PC-9 (cell line): ENCODE measurements around the gene ITGBL1. TPM values are rescaled to one million over a fixed set of nuclear protein-coding genes. Genes with fewer than 3 reads are reported as not detected.

ENCODE experiments used
- BruUV-seq: library from RNA; stranded (reverse); fragments of 400-500 nt; replicated peaks from 2 replicates; lab custom pipeline; 2021; lab: Mats Ljungman, UMichigan
- CTCF ChIA-PET: fragments of 300-600 bp; sonication (Branson Sonifier 250); formaldehyde crosslinking; loops from one replicate; lab custom pipeline; 2022; ENCODE audit warnings: antibody characterized with exemption; lab: Charles Lee
- POLR2A ChIA-PET: fragments of 300-600 bp; sonication (Branson Sonifier 250); formaldehyde crosslinking; loops from one replicate; lab custom pipeline; 2022; ENCODE audit warnings: antibody characterized with exemption; ENCODE audit not compliant: unreplicated experiment; lab: Charles Lee
- DNase-seq, 2 experiments: peaks; one replicate each; pipeline versions ENCODE4 v3.0.0 to v3.0.0-alpha.2; 2015 to 2022; ENCODE audit warnings: mixed read lengths in 1 of 2
- H2AFZ ChIP-seq: fragments of 200-600 bp; sonication (generic); 2 replicates; pipeline ENCODE4 v1.8.1; 2017; ENCODE audit warnings: antibody characterized with exemption
- H3F3A ChIP-seq: fragments of 200-600 bp; sonication (generic); 2 replicates; pipeline ENCODE4 v1.8.1; 2017; ENCODE audit warnings: antibody characterized with exemption, mild to moderate bottlenecking, low read depth; ENCODE audit not compliant: insufficient read depth
- H3K27ac ChIP-seq: fragments of 200-600 bp; sonication (generic); 2 replicates; pipeline ENCODE4 v1.6.1; 2016; ENCODE audit warnings: mixed run types
- H3K27me3 ChIP-seq: fragments of 200-600 bp; sonication (generic); 2 replicates; pipeline ENCODE4 v1.6.1; 2016; ENCODE audit warnings: low read depth, mixed run types; ENCODE audit not compliant: insufficient read depth
- H3K36me3 ChIP-seq: fragments of 200-600 bp; sonication (generic); 2 replicates; pipeline ENCODE4 v1.6.1; 2016; ENCODE audit warnings: low read depth, mixed run types
- H3K4me1 ChIP-seq: fragments of 200-600 bp; sonication (generic); replicated peaks from 2 replicates; pipeline ENCODE4 v1.6.1; 2016; ENCODE audit warnings: mixed run types; ENCODE audit not compliant: insufficient read depth
- H3K4me2 ChIP-seq: fragments of 200-600 bp; sonication (generic); 2 replicates; pipeline ENCODE4 v1.6.1; 2017; ENCODE audit warnings: mixed run types
- H3K4me3 ChIP-seq: fragments of 200-600 bp; sonication (generic); 2 replicates; pipeline ENCODE4 v1.6.1; 2016; ENCODE audit warnings: mixed run types
- H3K79me2 ChIP-seq: fragments of 200-600 bp; sonication (generic); 2 replicates; pipeline ENCODE4 v1.6.1; 2017; ENCODE audit warnings: low read depth, mixed run types
- H3K9me2 ChIP-seq: fragments of 200-600 bp; sonication (generic); 2 replicates; pipeline ENCODE4 v1.8.1; 2017; ENCODE audit warnings: mild to moderate bottlenecking; ENCODE audit not compliant: insufficient read depth
- H3K9me3 ChIP-seq: fragments of 200-600 bp; sonication (generic); 2 replicates; pipeline ENCODE4 v1.8.1; 2016; ENCODE audit warnings: low read depth; ENCODE audit not compliant: insufficient read depth
- H4K20me1 ChIP-seq: fragments of 200-600 bp; sonication (generic); 2 replicates; pipeline ENCODE4 v1.8.1; 2017; ENCODE audit not compliant: insufficient read depth
- CTCF ChIP-seq: fragments of 200-600 bp; sonication (generic); conservative IDR thresholded peaks from 2 replicates; pipeline ENCODE4 v1.6.1; 2017; ENCODE audit warnings: mixed run types, antibody characterized with exemption, mild to moderate bottlenecking, moderate library complexity
- EZH2 ChIP-seq: fragments of 200-600 bp; sonication (generic); IDR thresholded peaks from 2 replicates; pipeline ENCODE4 v1.8.0; 2017; ENCODE audit warnings: antibody characterized with exemption, low read depth
- intact Hi-C: fragments of 100-400 bp; cut with micrococcal nuclease; formaldehyde crosslinking; loops from one replicate; pipeline ENCODE4 v1.10.0; 2022; ENCODE audit not compliant: unreplicated experiment
- total RNA-seq: library from RNA; stranded (reverse); gene quantifications from 2 replicates; pipeline ENCODE4 v1.2.3, GENCODE V29; 2021

The ITGBL1 gene
- total RNA-seq, 1 experiment from 2014 or later: 52.5 TPM

- Histone ChIP-seq H3K4me2 (peak overlapping the region; percentile 15), H3K4me3 (no peak overlapping the region), H3F3A (peaks cover 14% of the 10 kb centered on the region), H3K9me3 (peaks cover 10% of the 10 kb centered on the region), H3K27me3 (no peaks in the 10 kb centered on the region), H3K4me1 (peaks cover 16% of the 10 kb centered on the region), H4K20me1 (no peaks in the 10 kb centered on the region), H3K79me2 (no peaks in the 10 kb centered on the region), H2AFZ (no peak overlapping the region), H3K36me3 (no peaks in the 10 kb centered on the region), H3K27ac (no peak overlapping the region), H3K9me2 (no peaks in the 10 kb centered on the region)
- POLR2A ChIA-PET: no interaction called here
- CTCF ChIA-PET: no interaction called here
- no peak for TF ChIP-seq CTCF
- no peak for TF ChIP-seq EZH2
- peak; percentile 38 to 89 for DNase-seq
- no TSS peak for BruUV-seq
- intact Hi-C loops: loop anchor here (1.0 to 10.0 kb wide), 6 partner anchors 124 to 447 kb away; partner anchors contain the start of genes ITGBL1 and NALCN
Observed at GRCh38 chr13:101751488-101751887, 299.0 kb downstream of the ITGBL1 start.

- Histone ChIP-seq H2AFZ (no peak overlapping the region), H3K9me2 (no peaks in the 10 kb centered on the region), H3K36me3 (no peaks in the 10 kb centered on the region), H3K27ac (no peak overlapping the region), H3K27me3 (no peaks in the 10 kb centered on the region), H3K4me1 (peaks cover 16% of the 10 kb centered on the region), H4K20me1 (no peaks in the 10 kb centered on the region), H3K9me3 (peaks cover 10% of the 10 kb centered on the region), H3F3A (peaks cover 14% of the 10 kb centered on the region), H3K79me2 (no peaks in the 10 kb centered on the region), H3K4me2 (no peak overlapping the region), H3K4me3 (no peak overlapping the region)
- no peak for TF ChIP-seq CTCF
- no peak for TF ChIP-seq EZH2
- intact Hi-C loops: loop anchor here (5.0 to 10.0 kb wide), 4 partner anchors 125 to 448 kb away; partner anchors contain the start of gene NALCN
- CTCF ChIA-PET: no interaction called here
- DNase-seq: no peak
- POLR2A ChIA-PET: no interaction called here
- BruUV-seq: no TSS peak
Observed at GRCh38 chr13:101752432-101752831, 300.0 kb downstream of the ITGBL1 start.

GRCh38 chr13:101755228-101755887, 302.9 kb downstream of the ITGBL1 start:
- Histone ChIP-seq H3K4me3 (no peak overlapping the region), H3K36me3 (no peaks in the 10 kb centered on the region), H3K9me3 (peaks cover 6% of the 10 kb centered on the region), H3K27ac (no peak overlapping the region), H3K79me2 (no peaks in the 10 kb centered on the region), H2AFZ (no peak overlapping the region), H3F3A (peaks cover 14% of the 10 kb centered on the region), H4K20me1 (no peaks in the 10 kb centered on the region), H3K9me2 (no peaks in the 10 kb centered on the region), H3K4me2 (no peak overlapping the region), H3K27me3 (no peaks in the 10 kb centered on the region), H3K4me1 (peaks cover 16% of the 10 kb centered on the region)
- no peak for DNase-seq
- intact Hi-C loops: loop anchor here (1.0 to 10.0 kb wide), 3 partner anchors 301 to 451 kb away; partner anchors contain the start of gene NALCN
- no TSS peak for BruUV-seq
- POLR2A ChIA-PET: interaction anchor here (0.6 kb wide), 2 partner anchors 200 to 1856 kb away, joined by 3 read pairs; no protein-coding TSS in a partner anchor
- CTCF ChIA-PET: interaction anchor here (3.2 kb wide), 1 partner anchor 611 kb away, joined by 11 read pairs; no protein-coding TSS in a partner anchor
- TF ChIP-seq EZH2 (no peak), CTCF (no peak)
